K562 (cell line): ENCODE results near the gene PAM. TPM values are rescaled to one million over a fixed set of nuclear protein-coding genes. Genes with fewer than 3 reads are reported as not detected.

Experiments
- ATAC-seq: fragments of 200-7000 bp; cut with Tn5 transposase; 3 replicates; pipeline ENCODE4 v1.9.1; 2020; ENCODE audit warnings: moderate library complexity
- BruUV-seq: library from RNA; stranded (reverse); fragments of 400-500 nt; replicated peaks from 2 replicates; lab custom pipeline; 2021; lab: Mats Ljungman, UMichigan
- CTCF ChIA-PET: fragments of 300-600 bp; formaldehyde crosslinking; extraction: SDS; loops from one replicate; lab custom pipeline; 2021; ENCODE audit warnings: low intra/inter-chr PET ratio; lab: Yijun Ruan, JAX
- POLR2A ChIA-PET: fragments of 300-600, 350-650 bp; sonication (Branson Sonifier 250); formaldehyde crosslinking; extraction: SDS; loops from one replicate; lab custom pipeline; 2021; ENCODE audit warnings: antibody characterized with exemption, inconsistent platforms; lab: Yijun Ruan, JAX
- DNase-seq, 4 experiments: peaks; one replicate each; pipeline versions ENCODE4 v3.0.0 to v3.0.0-alpha.2; 2011 to 2018; ENCODE audit warnings: low spot score in 3 of 4, mixed read lengths in 3 of 4; ENCODE audit errors: extremely low read depth in 1 of 4
- FAIRE-seq: peaks from 2 replicates; lab custom pipeline; 2011; peaks lifted over from hg19 to GRCh38; lab: Jason Lieb, UNC
- H2AFZ ChIP-seq: 2 replicates; pipeline ENCODE4 v1.6.0; 2011; ENCODE audit warnings: low read depth, low read length, control low read depth, inconsistent platforms
- H3K27ac ChIP-seq: fragments of 200-600 bp; 3 replicates; pipeline ENCODE4 v1.8.0; 2011; ENCODE audit warnings: low read depth, mild to moderate bottlenecking, control low read depth, inconsistent platforms, low read length, moderate library complexity, mixed read lengths; ENCODE audit errors: extremely low read depth
- H3K27me3 ChIP-seq, 2 experiments: fragments of 300-600 bp in 1 of 2; 2 replicates in 1 of 2; 3 replicates in 1 of 2; pipeline versions ENCODE4 v1.6.0 to v1.8.0; 2011; ENCODE audit warnings: inconsistent platforms in 2 of 2, low read length in 2 of 2, mild to moderate bottlenecking in 1 of 2, mixed read lengths in 1 of 2, moderate library complexity in 1 of 2; ENCODE audit not compliant: control insufficient read depth in 2 of 2, insufficient read depth in 2 of 2
- H3K36me3 ChIP-seq: fragments of 300-600 bp; 3 replicates; pipeline ENCODE4 v1.8.0; 2011; ENCODE audit warnings: mild to moderate bottlenecking, low read length, inconsistent platforms; ENCODE audit not compliant: control insufficient read depth, insufficient read depth
- H3K4me1 ChIP-seq, 2 experiments: fragments of 200-600 bp in 1 of 2; replicated peaks in 1 of 2; 2 replicates in 1 of 2; 3 replicates in 1 of 2; pipeline versions ENCODE4 v1.5.1 to v1.8.0; 2011; ENCODE audit warnings: inconsistent platforms in 2 of 2, low read length in 2 of 2, mild to moderate bottlenecking in 1 of 2, mixed read lengths in 1 of 2, moderate library complexity in 1 of 2; ENCODE audit not compliant: control insufficient read depth in 2 of 2, insufficient read depth in 2 of 2
- H3K4me2 ChIP-seq: 2 replicates; pipeline ENCODE4 v1.6.1; 2011; ENCODE audit warnings: low read length, control low read depth, inconsistent platforms, mixed read lengths; ENCODE audit not compliant: insufficient read depth
- H3K4me3 ChIP-seq: fragments of 200-600 bp; sonication (generic), shearing (Covaris generic); 2 replicates; pipeline ENCODE4 v1.5.1; 2016; ENCODE audit warnings: control low read depth, inconsistent platforms
- H3K79me2 ChIP-seq: fragments of 200-600 bp; 3 replicates; pipeline ENCODE4 v1.8.0; 2011; ENCODE audit warnings: low read length, inconsistent platforms; ENCODE audit not compliant: control insufficient read depth, insufficient read depth
- H3K9ac ChIP-seq, 2 experiments: 2 replicates each; pipeline versions ENCODE4 v1.6.0 to v1.6.1; 2011; ENCODE audit warnings: low read depth in 2 of 2, low read length in 2 of 2, control low read depth in 1 of 2, inconsistent platforms in 1 of 2, mild to moderate bottlenecking in 1 of 2, mixed read lengths in 1 of 2; ENCODE audit not compliant: insufficient read depth in 1 of 2
- H3K9me1 ChIP-seq: one replicate; pipeline ENCODE4 v1.6.0; 2011; ENCODE audit warnings: inconsistent platforms, mild to moderate bottlenecking, low read length, moderate library complexity; ENCODE audit not compliant: control insufficient read depth, insufficient read depth
- H3K9me3 ChIP-seq: replicated peaks from 2 replicates; pipeline ENCODE4 v1.5.1; 2011; ENCODE audit warnings: low read depth, low read length, inconsistent platforms; ENCODE audit not compliant: control insufficient read depth, insufficient read depth
- H4K20me1 ChIP-seq: replicated peaks from 2 replicates; pipeline ENCODE4 v1.6.1; 2011; ENCODE audit warnings: low read length, inconsistent platforms, mixed read lengths; ENCODE audit not compliant: control insufficient read depth, insufficient read depth
- HNRNPUL1 ChIP-seq: fragments of 200-400 bp; formaldehyde crosslinking; IDR thresholded peaks from 2 replicates; pipeline ENCODE4 v1.6.1; 2017; ENCODE audit warnings: low read length
- SRSF9 ChIP-seq: fragments of 200-400 bp; formaldehyde crosslinking; IDR thresholded peaks from 2 replicates; pipeline ENCODE4 v1.6.1; 2017; ENCODE audit warnings: low read depth, low read length, borderline replicate concordance
- XRCC4 ChIP-seq: IDR thresholded peaks from one replicate; pipeline ENCODE4 v1.6.1; 2011; ENCODE audit not compliant: insufficient read depth, insufficient read length; ENCODE audit errors: extremely low read depth
- XRCC5 ChIP-seq: fragments of 200-400 bp; formaldehyde crosslinking; IDR thresholded peaks from 2 replicates; pipeline ENCODE4 v1.6.1; 2017; ENCODE audit warnings: low read depth, mild to moderate bottlenecking, low read length
- ZFP36 ChIP-seq: fragments of 150-350 bp; IDR thresholded peaks from 2 replicates; pipeline ENCODE4 v1.6.1; 2018; ENCODE audit warnings: low read length, low read depth; ENCODE audit not compliant: partially characterized antibody
- ZNF76 ChIP-seq: fragments of 250-450 bp; sonication (Bioruptor Pico); IDR thresholded peaks from 2 replicates; pipeline ENCODE4 v1.4.0; 2020; ENCODE audit warnings: mild to moderate bottlenecking, moderate library complexity, borderline replicate concordance
- in situ Hi-C: fragments of 300-500 bp; cut with MboI; formaldehyde crosslinking; loops from 4 replicates; pipeline ENCODE4 v1.15.0; 2018; ENCODE audit warnings: inconsistent platforms, mixed read lengths
- intact Hi-C: fragments of 100-400 bp; cut with micrococcal nuclease; formaldehyde crosslinking; loops from 2 replicates; pipeline ENCODE4 v1.14.2; 2022
- polyA plus RNA-seq, 8 experiments: library from polyadenylated mRNA; depleted of rRNA in 4 of 8; stranded (reverse) in 5 of 8; unstranded in 3 of 8; fragments of >200 nt; fragmentation: Nextera tagmentation in 2 of 8; fragmentation: Illumina TruSeq in 1 of 8; extraction: Ambion mirVana in 2 of 8; extraction: Trizol in 1 of 8; gene quantifications; 2 replicates each; pipeline versions ENCODE4 v1.2.1 to v1.2.3, GENCODE V29; 2011 to 2014; ENCODE audit warnings: inconsistent platforms in 1 of 8, missing spikeins in 1 of 8
- total RNA-seq, 7 experiments: library from RNA; depleted of rRNA in 6 of 7; stranded (reverse); fragments of >200 nt in 6 of 7; fragmentation: Illumina TruSeq in 2 of 7; extraction: Trizol in 2 of 7; gene quantifications; 2 replicates each; pipeline versions ENCODE4 v1.2.1 to v1.2.3, GENCODE V29; 2011 to 2021; ENCODE audit warnings: low replicate concordance in 1 of 7
- TF ChIP-seq, protein P1 (sequence below): fragments of 250-450 bp; sonication (Bioruptor Pico); IDR thresholded peaks from 2 replicates; pipeline ENCODE4 v1.5.0; 2021

Gene PAM
- total and polyA plus RNA-seq, 9 of the 15 experiments (the other 6 are each of a cell fraction or from before 2014, with no cell fraction given): 0.39 to 3.1 (median 0.77) TPM

DNA sequence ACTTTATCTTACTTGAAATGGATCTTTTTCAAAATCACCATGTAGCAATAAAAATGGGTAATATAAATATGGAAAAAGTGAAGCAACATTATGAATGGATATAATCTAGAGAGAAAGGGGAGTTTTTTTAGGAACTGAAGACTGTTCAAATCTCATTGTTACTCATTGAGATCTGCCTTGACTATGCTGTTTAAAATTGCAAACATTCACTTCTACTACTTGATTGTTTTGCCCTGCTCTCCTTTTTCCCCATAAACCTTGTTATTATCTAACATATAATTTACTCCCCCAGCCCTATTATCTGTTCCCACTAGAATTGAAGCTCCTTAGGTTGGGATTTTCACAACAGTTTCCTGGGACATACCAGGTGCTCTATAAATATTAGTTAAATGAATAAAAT lies 22.0 kb downstream of the PAM start:
- DNase-seq: no peak
- Histone ChIP-seq H3K27me3 (no peaks in the 10 kb centered on the region), H4K20me1 (no peaks in the 10 kb centered on the region), H2AFZ (no peak overlapping the region), H3K4me2 (no peak overlapping the region), H3K4me3 (no peak overlapping the region), H3K9me3 (no peaks in the 10 kb centered on the region), H3K9me1 (no peaks in the 10 kb centered on the region), H3K79me2 (no peaks in the 10 kb centered on the region), H3K36me3 (no peaks in the 10 kb centered on the region), H3K27ac (no peak overlapping the region), H3K4me1 (no peaks in the 10 kb centered on the region), H3K9ac (no peak overlapping the region)
- no TSS peak for BruUV-seq
- FAIRE-seq: no peak
- no peak for ATAC-seq
- intact Hi-C loops (no loop called here), in situ Hi-C loops (loop anchor here (10.0 kb wide), 1 partner anchor 448 kb away; no protein-coding TSS in a partner anchor)
- CTCF ChIA-PET: no interaction called here
- TF ChIP-seq HNRNPUL1 (no peak), SRSF9 (no peak), ZFP36 (no peak), XRCC4 (no peak), ZNF76 (CRISPR knock-in tag) (no peak), XRCC5 (no peak)
- TF ChIP-seq, protein P1, sequence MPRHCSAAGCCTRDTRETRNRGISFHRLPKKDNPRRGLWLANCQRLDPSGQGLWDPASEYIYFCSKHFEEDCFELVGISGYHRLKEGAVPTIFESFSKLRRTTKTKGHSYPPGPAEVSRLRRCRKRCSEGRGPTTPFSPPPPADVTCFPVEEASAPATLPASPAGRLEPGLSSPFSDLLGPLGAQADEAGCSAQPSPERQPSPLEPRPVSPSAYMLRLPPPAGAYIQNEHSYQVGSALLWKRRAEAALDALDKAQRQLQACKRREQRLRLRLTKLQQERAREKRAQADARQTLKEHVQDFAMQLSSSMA (CRISPR knock-in tag): no peak
- POLR2A ChIA-PET: no interaction called here
